Ovary (tissue), 9 donors: ENCODE data around the gene IGFBP7. TPM values are rescaled to one million over a fixed set of nuclear protein-coding genes. Genes with fewer than 3 reads are reported as not detected.

Experiments used
- DNase-seq, 5 donors: peaks; one replicate each; pipeline ENCODE4 v3.0.0-alpha.2; 2019 to 2020
- H3K27ac ChIP-seq, 2 donors: fragments of 200-600 bp; one replicate each; pipeline versions ENCODE4 v1.5.1 to v1.8.0; 2019 to 2022
- H3K27me3 ChIP-seq: fragments of 200-600 bp; one replicate; pipeline ENCODE4 v1.8.0; 2022
- H3K36me3 ChIP-seq: fragments of 200-600 bp; sonication (generic); one replicate; pipeline ENCODE4 v1.5.1; 2019
- H3K4me1 ChIP-seq: one replicate; pipeline ENCODE4 v1.8.1; 2013; ENCODE audit warnings: mild to moderate bottlenecking, moderate library complexity; ENCODE audit not compliant: insufficient read depth
- H3K4me3 ChIP-seq: fragments of 200-600 bp; sonication (generic); one replicate; pipeline ENCODE4 v1.5.1; 2017
- H3K9me3 ChIP-seq, 2 donors: fragments of 200-600 bp in 1 of 2; sonication (generic) in 1 of 2; one replicate each; pipeline versions ENCODE4 v1.5.1 to v1.8.1; 2013 to 2019; ENCODE audit warnings: mild to moderate bottlenecking in 1 of 2, moderate library complexity in 1 of 2
- EP300 ChIP-seq: sonication (generic); formaldehyde crosslinking; IDR thresholded peaks from one replicate; pipeline ENCODE4 v1.6.1; 2017; ENCODE audit warnings: antibody characterized with exemption
- POLR2A ChIP-seq: fragments of 450-650 bp; IDR thresholded peaks from one replicate; pipeline ENCODE4 v1.6.1; 2017; ENCODE audit warnings: antibody characterized with exemption, mild to moderate bottlenecking, moderate library complexity
- WGBS, 3 donors: extraction: QIAGEN DNeasy Blood & Tissue Kit in 1 of 3; methylation state at CpG; one replicate each; pipeline versions ENCODE4 v1.1.5 to v1.1.7; 2013 to 2017; 5-methylcytosine and 5-hydroxymethylcytosine counted together
- intact Hi-C, 4 donors: fragments of 100-400 bp; cut with DNase I; formaldehyde crosslinking; loops; one replicate each; pipeline versions ENCODE4 v1.11.0 to v1.15.1; 2022 to 2023
- polyA plus RNA-seq, 2 donors: library from polyadenylated mRNA; stranded (reverse); fragments of 200-250 nt in 1 of 2; fragments of 350-450 nt in 1 of 2; fragmentation: Illumina TruSeq in 1 of 2; extraction: RNeasy Lipid Tissue Mini Kit (QIAGEN cat#74804) in 1 of 2; gene quantifications; one replicate each; pipeline ENCODE4 v1.2.3, GENCODE V29; 2013 to 2014
- total RNA-seq, 7 donors: library from RNA; depleted of rRNA in 2 of 7; stranded (reverse); fragments of >200 nt in 2 of 7; fragmentation: NEBNext Ultra II Directional in 3 of 7; extraction: Animal tissue kit (Norgen Biotek cat#: 25700) in 3 of 7; gene quantifications; one replicate each; pipeline versions ENCODE4 v1.1.0 to v1.2.4, GENCODE V29; 2016 to 2023
- TF ChIP-seq, protein P1 (sequence below), 3 donors: fragments of 450-650 bp in 2 of 3; fragments of 200-600 bp in 1 of 3; IDR thresholded peaks; one replicate each; pipeline versions ENCODE4 v1.5.1 to v1.8.0; 2016 to 2022; ENCODE audit warnings: antibody characterized with exemption in 3 of 3, mild to moderate bottlenecking in 1 of 3
- donor health status: DM: no; HTN: no; CAD: no; lungs with moderate emphysema.
- donor health status: DM: no; HTN: no; CAD: no.
- donor health status: Bipolar disorder and iron deficiency.
- donor health status: DM: yes; HTN: yes; CAD: no.
- donor health status: DM: no; HTN: no; CAD: no.
- donor health status: DM: yes; HTN: yes; CAD: no.

IGFBP7 gene
- total and polyA plus RNA-seq, 9 donors, result 96.8 to 4,468 (median 359) TPM

DNA sequence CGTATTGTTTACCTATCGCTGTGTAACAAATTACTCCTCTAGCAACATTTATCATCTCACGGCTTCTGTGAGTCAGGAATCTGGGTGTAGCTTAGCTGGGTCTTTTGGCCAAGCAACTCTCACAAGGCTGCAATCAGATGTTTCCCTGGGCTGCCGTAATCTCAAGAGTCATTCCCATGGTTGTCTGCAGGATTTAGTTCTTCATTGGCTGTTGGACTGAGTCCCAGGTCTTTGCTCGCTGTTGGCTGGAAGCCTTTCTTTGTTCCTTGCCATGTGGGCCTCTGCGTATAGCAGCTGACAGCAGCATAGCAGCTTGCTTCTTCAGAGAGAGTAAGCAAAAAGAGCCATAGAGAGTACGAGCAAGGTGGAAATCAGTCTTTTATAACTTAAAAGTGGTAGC is 114.7 kb downstream of the IGFBP7 start:
- TF ChIP-seq POLR2A (no peak), EP300 (no peak)
- TF ChIP-seq, protein P1, sequence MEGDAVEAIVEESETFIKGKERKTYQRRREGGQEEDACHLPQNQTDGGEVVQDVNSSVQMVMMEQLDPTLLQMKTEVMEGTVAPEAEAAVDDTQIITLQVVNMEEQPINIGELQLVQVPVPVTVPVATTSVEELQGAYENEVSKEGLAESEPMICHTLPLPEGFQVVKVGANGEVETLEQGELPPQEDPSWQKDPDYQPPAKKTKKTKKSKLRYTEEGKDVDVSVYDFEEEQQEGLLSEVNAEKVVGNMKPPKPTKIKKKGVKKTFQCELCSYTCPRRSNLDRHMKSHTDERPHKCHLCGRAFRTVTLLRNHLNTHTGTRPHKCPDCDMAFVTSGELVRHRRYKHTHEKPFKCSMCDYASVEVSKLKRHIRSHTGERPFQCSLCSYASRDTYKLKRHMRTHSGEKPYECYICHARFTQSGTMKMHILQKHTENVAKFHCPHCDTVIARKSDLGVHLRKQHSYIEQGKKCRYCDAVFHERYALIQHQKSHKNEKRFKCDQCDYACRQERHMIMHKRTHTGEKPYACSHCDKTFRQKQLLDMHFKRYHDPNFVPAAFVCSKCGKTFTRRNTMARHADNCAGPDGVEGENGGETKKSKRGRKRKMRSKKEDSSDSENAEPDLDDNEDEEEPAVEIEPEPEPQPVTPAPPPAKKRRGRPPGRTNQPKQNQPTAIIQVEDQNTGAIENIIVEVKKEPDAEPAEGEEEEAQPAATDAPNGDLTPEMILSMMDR (IDR thresholded peaks at IDR 0.05), result no peak
- Histone ChIP-seq H3K9me3 (no peaks in the 10 kb centered on the region), H3K4me1 (peaks cover 2% of the 10 kb centered on the region), H3K4me3 (no peak overlapping the region), H3K36me3 (no peaks in the 10 kb centered on the region), H3K27ac (no peak overlapping the region), H3K27me3 (no peaks in the 10 kb centered on the region)
- WGBS, 3 donors, result 6 to 10% (median 8%) methylated on average over 7 of the region's 7 CpGs
- peak; percentile 61 to 73 (median 66) for DNase-seq
- intact Hi-C loops, result no loop called here

DNA sequence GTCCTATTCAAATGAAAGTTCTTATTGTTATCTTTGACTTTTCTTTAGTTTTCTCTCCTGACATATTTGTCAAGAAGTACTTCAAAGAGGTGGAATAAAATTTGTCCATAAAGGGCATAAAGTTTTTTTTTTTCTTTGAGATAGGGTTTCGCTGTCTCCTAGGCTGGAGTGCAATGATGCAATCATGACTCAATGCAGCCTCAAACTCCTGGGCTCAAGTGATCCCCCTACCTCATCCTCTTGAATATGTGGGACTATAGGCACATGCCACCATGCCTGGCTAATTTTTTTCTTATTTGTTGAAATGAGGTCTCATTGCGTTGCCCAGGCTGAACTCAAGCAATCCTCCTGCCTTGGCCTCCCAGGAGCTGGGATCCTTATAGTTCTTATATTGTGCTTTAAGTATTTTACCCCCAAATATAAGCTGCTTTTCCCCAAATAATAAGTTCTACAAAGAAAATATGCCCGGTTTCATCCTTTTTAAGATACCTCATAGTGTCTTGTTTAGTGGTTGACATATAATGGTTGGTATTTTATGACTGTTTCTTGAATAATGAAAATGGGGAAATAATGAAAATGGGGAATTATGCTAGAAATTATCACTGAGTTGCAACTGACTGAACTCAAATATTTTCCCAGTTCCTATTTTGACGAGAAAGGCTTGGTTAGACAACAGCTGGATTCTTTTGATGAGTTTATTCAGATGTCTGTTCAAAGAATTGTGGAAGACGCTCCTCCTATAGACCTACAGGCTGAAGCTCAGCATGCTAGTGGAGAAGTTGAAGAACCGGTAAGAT is 119.9 kb downstream of the IGFBP7 start:
- WGBS, 3 donors, result 89 to 90% (median 90%) methylated on average over 6 of the region's 6 CpGs
- Histone ChIP-seq H3K4me1 (peaks cover 2% of the 10 kb centered on the region), H3K27me3 (no peaks in the 10 kb centered on the region), H3K36me3 (no peaks in the 10 kb centered on the region), H3K27ac (no peak overlapping the region), H3K9me3 (no peaks in the 10 kb centered on the region), H3K4me3 (no peak overlapping the region)
- intact Hi-C loops, result no loop called here
- no peak for TF ChIP-seq POLR2A
- TF ChIP-seq, protein P1 (IDR thresholded peaks at IDR 0.05), result no peak
- no peak for TF ChIP-seq EP300
- DNase-seq, result no peak

DNA sequence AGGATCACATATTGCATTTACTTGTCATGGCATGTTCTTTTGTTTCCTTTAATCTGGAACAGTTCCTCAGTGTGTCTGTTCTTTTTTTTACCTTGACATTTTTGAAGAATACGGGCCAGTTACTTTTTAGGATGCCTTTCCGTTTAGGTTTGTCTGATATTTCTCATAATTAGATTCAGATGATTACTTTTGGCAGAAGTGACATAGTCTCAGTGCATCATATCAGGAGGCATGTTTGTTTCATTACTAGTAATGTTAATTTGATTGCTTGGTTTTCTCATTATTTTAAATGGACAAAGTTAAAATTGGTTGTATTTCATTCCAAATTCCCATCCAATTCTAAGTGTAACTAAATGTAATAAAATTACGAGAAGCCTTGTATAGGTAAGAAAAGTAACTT is 123.2 kb downstream of the IGFBP7 start:
- TF ChIP-seq, protein P1 (IDR thresholded peaks at IDR 0.05), result no peak
- no peak for TF ChIP-seq EP300
- no peak for TF ChIP-seq POLR2A
- Histone ChIP-seq H3K27me3 (no peaks in the 10 kb centered on the region), H3K36me3 (no peaks in the 10 kb centered on the region), H3K4me1 (peaks cover 3% of the 10 kb centered on the region), H3K4me3 (no peak overlapping the region), H3K27ac (no peak overlapping the region), H3K9me3 (no peaks in the 10 kb centered on the region)
- WGBS, 3 donors, result 85 to 97% (median 97%) methylated on average over 3 of the region's 3 CpGs
- intact Hi-C loops, result no loop called here
- no peak for DNase-seq

DNA sequence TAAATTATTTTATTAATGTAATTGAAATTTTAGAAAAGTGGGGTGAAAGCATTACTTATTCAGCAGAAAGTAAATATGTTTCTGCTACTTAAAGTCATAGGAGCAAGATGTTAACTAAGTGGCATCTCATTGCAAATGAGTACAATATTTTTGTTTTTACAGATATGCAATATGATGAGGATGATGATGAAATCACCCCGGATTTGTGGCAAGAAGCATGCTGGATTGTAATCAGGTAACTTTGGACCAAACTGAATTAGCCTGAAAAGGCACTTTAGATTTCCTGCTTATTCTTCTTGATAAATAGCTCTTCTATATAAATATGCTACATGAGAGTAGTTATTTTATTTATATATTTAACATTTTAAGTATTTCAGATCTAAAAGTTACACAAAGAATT is 124.0 kb downstream of the IGFBP7 start:
- Histone ChIP-seq H3K4me3 (no peak overlapping the region), H3K27me3 (no peaks in the 10 kb centered on the region), H3K4me1 (peaks cover 3% of the 10 kb centered on the region), H3K36me3 (no peaks in the 10 kb centered on the region), H3K27ac (no peak overlapping the region), H3K9me3 (no peaks in the 10 kb centered on the region)
- TF ChIP-seq EP300 (no peak), POLR2A (no peak)
- TF ChIP-seq, protein P1 (IDR thresholded peaks at IDR 0.05), result no peak
- intact Hi-C loops, result no loop called here
- no peak for DNase-seq
- 79 to 93% (median 88%) methylated on average over 1 of the region's 1 CpG for WGBS, 3 donors
